Pancreas (tissue), 10 donors: ENCODE measurements around the gene NFYB. TPM values are rescaled to one million over a fixed set of nuclear protein-coding genes. Genes with fewer than 3 reads are reported as not detected.

Experiments used
- ATAC-seq, 4 donors: fragments of 200-7000 bp; cut with Tn5 transposase; one replicate each; pipeline versions ENCODE4 v1.8.0 to v1.9.1; 2020; ENCODE audit warnings: mild to moderate bottlenecking in 4 of 4, moderate library complexity in 4 of 4
- DNase-seq, 6 donors: peaks; one replicate each; pipeline ENCODE4 v3.0.0-alpha.2; 2020
- FAIRE-seq: peaks from 2 replicates; lab custom pipeline; 2012; peaks lifted over from hg19 to GRCh38; lab: Jason Lieb, UNC
- H3K27ac ChIP-seq, 4 donors: fragments of 200-600 bp; sonication (generic); 1 replicate in 3 of 4; 2 replicates in 1 of 4; pipeline versions ENCODE4 v1.5.0 to v1.8.0; 2020
- H3K27me3 ChIP-seq, 4 donors: fragments of 200-600 bp; one replicate each; pipeline ENCODE4 v1.8.0; 2021
- H3K36me3 ChIP-seq, 3 donors: fragments of 200-600 bp; sonication (generic) in 1 of 3; one replicate each; pipeline versions ENCODE4 v1.5.0 to v1.8.0; 2020 to 2021
- H3K4me1 ChIP-seq, 3 donors: fragments of 200-600 bp; one replicate each; pipeline ENCODE4 v1.8.0; 2021
- H3K4me3 ChIP-seq, 4 donors: fragments of 200-600 bp; sonication (generic) in 2 of 4; one replicate each; pipeline versions ENCODE4 v1.5.0 to v1.8.0; 2020 to 2021
- H3K9me3 ChIP-seq, 4 donors: fragments of 200-600 bp; one replicate each; pipeline ENCODE4 v1.8.0; 2021
- CTCF ChIP-seq, 4 donors: fragments of 200-600 bp; sonication (generic) in 3 of 4; IDR thresholded peaks; one replicate each; pipeline versions ENCODE4 v1.5.0 to v1.8.0; 2021; ENCODE audit warnings: antibody characterized with exemption in 4 of 4
- WGBS, 2 donors: extraction: QIAGEN DNeasy Blood & Tissue Kit; methylation state at CpG; one replicate each; pipeline ENCODE4 v1.1.7; 2013; 5-methylcytosine and 5-hydroxymethylcytosine counted together
- intact Hi-C, 3 donors: fragments of 100-400 bp; cut with DNase I; formaldehyde crosslinking; loops; one replicate each; pipeline versions ENCODE4 v1.11.1 to v1.14.2; 2022
- polyA plus RNA-seq, 2 donors: library from polyadenylated mRNA; stranded (reverse); fragments of 200-250 nt; gene quantifications; one replicate each; pipeline ENCODE4 v1.2.3, GENCODE V29; 2013
- total RNA-seq, 6 donors: library from RNA; stranded (reverse); fragmentation: NEBNext Ultra II Directional in 4 of 6; extraction: Animal tissue kit (Norgen Biotek cat#: 25700) in 4 of 6; gene quantifications; one replicate each; pipeline versions ENCODE4 v1.2.1 to v1.2.4, GENCODE V29; 2021 to 2023
- donor health status: healthy with polysubstance abuse.
- donor health status: DM: no; HTN: no; CAD: no; lungs with moderate emphysema.
- donor health status: DM: no; HTN: no; CAD: no.
- donor health status: control.
- donor health status: control.
- donor health status: Bipolar disorder and iron deficiency.
- donor health status: DM: yes; HTN: yes; CAD: no.
- donor health status: DM: no; HTN: no; CAD: no.
- donor health status: DM: no; HTN: no; CAD: no.
- donor health status: DM: yes; HTN: yes; CAD: no.

The NFYB gene
- total and polyA plus RNA-seq, 8 donors = 7.8 to 15.8 (median 10.5) TPM

GRCh38 chr12:104155711-104156555, 17.9 kb upstream of the NFYB start:
- FAIRE-seq (no peak), ATAC-seq (no peak), DNase-seq (no peak)
- intact Hi-C loops = no loop called here
- Histone ChIP-seq H3K27me3 (no peaks in the 10 kb centered on the region), H3K4me3 (no peak overlapping the region), H3K9me3 (no peaks in the 10 kb centered on the region), H3K36me3 (no peaks in the 10 kb centered on the region), H3K4me1 (no peaks in the 10 kb centered on the region), H3K27ac (no peak overlapping the region)
- WGBS, 2 donors = 85 to 90% methylated on average over 8 of the region's 8 CpGs
- no peak for TF ChIP-seq CTCF (IDR thresholded peaks at IDR 0.05)

GRCh38 chr12:104154806-104155205, 16.8 kb upstream of the NFYB start:
- Histone ChIP-seq H3K27me3 (no peaks in the 10 kb centered on the region), H3K9me3 (no peaks in the 10 kb centered on the region), H3K4me1 (no peaks in the 10 kb centered on the region), H3K4me3 (no peak overlapping the region), H3K27ac (no peak overlapping the region), H3K36me3 (no peaks in the 10 kb centered on the region)
- no peak for TF ChIP-seq CTCF (IDR thresholded peaks at IDR 0.05)
- no peak for ATAC-seq
- no peak for DNase-seq
- intact Hi-C loops = no loop called here
- WGBS, 2 donors = 72 to 73% methylated on average over 2 of the region's 2 CpGs
- no peak for FAIRE-seq

GRCh38 chr12:104154286-104154685, 16.3 kb upstream of the NFYB start:
- Histone ChIP-seq H3K36me3 (no peaks in the 10 kb centered on the region), H3K27ac (no peak overlapping the region), H3K9me3 (no peaks in the 10 kb centered on the region), H3K4me3 (no peak overlapping the region), H3K27me3 (no peaks in the 10 kb centered on the region), H3K4me1 (no peaks in the 10 kb centered on the region)
- TF ChIP-seq CTCF (IDR thresholded peaks at IDR 0.05) = no peak
- 87 to 90% methylated on average over 4 of the region's 4 CpGs for whole genome bisulfite sequencing, 2 donors
- FAIRE-seq (no peak), DNase-seq (no peak), ATAC-seq (peak in 2 of 4 donors; percentile 20 to 30)
- intact Hi-C loops = no loop called here

GRCh38 chr12:104152685-104153241, 14.8 kb upstream of the NFYB start:
- H3K27ac ChIP-seq = no peak overlapping the region
- DNase-seq (no peak), FAIRE-seq (no peak), ATAC-seq (no peak)
- H3K4me1 ChIP-seq = no peaks in the 10 kb centered on the region
- intact Hi-C loops = no loop called here
- TF ChIP-seq CTCF (IDR thresholded peaks at IDR 0.05) = no peak
- no peaks in the 10 kb centered on the region for H3K9me3 ChIP-seq
- no peaks in the 10 kb centered on the region for H3K27me3 ChIP-seq
- H3K4me3 ChIP-seq = no peak overlapping the region
- H3K36me3 ChIP-seq = no peaks in the 10 kb centered on the region

- FAIRE-seq = no peak
- WGBS, 2 donors = 85 to 87% methylated on average over 8 of the region's 8 CpGs
- H3K4me1 ChIP-seq = no peaks in the 10 kb centered on the region
- no peak for DNase-seq
- no peaks in the 10 kb centered on the region for H3K27me3 ChIP-seq
- ATAC-seq = no peak
- TF ChIP-seq CTCF (IDR thresholded peaks at IDR 0.05) = no peak
- no peaks in the 10 kb centered on the region for H3K36me3 ChIP-seq
- no peak overlapping the region for H3K27ac ChIP-seq
- H3K9me3 ChIP-seq = no peaks in the 10 kb centered on the region
- H3K4me3 ChIP-seq = no peak overlapping the region
- intact Hi-C loops = no loop called here
Measured at GRCh38 chr12:104150416-104150815, 12.4 kb upstream of the NFYB start.
